ENCODE results near the gene PCK1. TPM values are rescaled to one million over a fixed set of nuclear protein-coding genes. Genes with fewer than 3 reads are reported as not detected.

Gene PCK1
- total and polyA plus RNA-seq, 2 experiments from 2014 or later = not detected

- TF ChIP-seq ZNF462 (CRISPR knock-in tag; IDR thresholded peaks at IDR 0.05) = no peak
- TF ChIP-seq NANOG (IDR thresholded peaks at IDR 0.05; ENCODE audit: borderline replicate concordance) = no peak
- TF ChIP-seq ETS1 (IDR thresholded peaks at IDR 0.05) = no peak
- TF ChIP-seq EZH2phosphoT487 (IDR thresholded peaks at IDR 0.05; ENCODE audit: unreplicated experiment) = no peak
- TF ChIP-seq POLR2AphosphoS5 (IDR thresholded peaks at IDR 0.05; ENCODE audit: low read depth) = no peak
- no peak for TF ChIP-seq CREB1 (CRISPR knock-in tag; IDR thresholded peaks at IDR 0.05; ENCODE audit: low read depth)
- TF ChIP-seq ZNF331 (CRISPR knock-in tag; IDR thresholded peaks at IDR 0.05; ENCODE audit: low read depth) = no peak
- TF ChIP-seq EZH2 (IDR thresholded peaks at IDR 0.05; ENCODE audit: low read depth, unreplicated experiment) = no peak
Measured at GRCh38 chr20:57610261-57610952, 49.5 kb downstream of the PCK1 start (continued).
